NT2/D1 (cell line): ENCODE data around the gene CADPS2.

ENCODE experiments used
- DNase-seq: peaks from one replicate; pipeline ENCODE4 v3.0.0-alpha.2; 2011; ENCODE audit warnings: low read depth, low spot score
- H3K27me3 ChIP-seq: 2 replicates; pipeline ENCODE4 v1.6.0; 2011; ENCODE audit warnings: mild to moderate bottlenecking; ENCODE audit not compliant: insufficient read length, insufficient read depth
- H3K36me3 ChIP-seq: 2 replicates; pipeline ENCODE4 v1.6.1; 2011; ENCODE audit warnings: mild to moderate bottlenecking, low read length, mixed read lengths; ENCODE audit not compliant: insufficient read depth, insufficient read length
- H3K4me1 ChIP-seq: 2 replicates; pipeline ENCODE4 v1.5.1; 2011; ENCODE audit not compliant: insufficient read depth, insufficient read length
- H3K4me3 ChIP-seq: 2 replicates; pipeline ENCODE4 v1.5.1; 2011; ENCODE audit warnings: low read depth; ENCODE audit not compliant: insufficient read length
- H3K9ac ChIP-seq: 2 replicates; pipeline ENCODE4 v1.6.0; 2011; ENCODE audit warnings: low read depth; ENCODE audit not compliant: insufficient read length
- H3K9me3 ChIP-seq: 2 replicates; pipeline ENCODE4 v1.5.1; 2011; ENCODE audit warnings: mild to moderate bottlenecking, low read length; ENCODE audit not compliant: insufficient read depth
- SUZ12 ChIP-seq: IDR thresholded peaks from 2 replicates; pipeline ENCODE4 v1.6.1; 2011; ENCODE audit not compliant: insufficient read length, insufficient read depth; ENCODE audit errors: extremely low read depth
- YY1 ChIP-seq: IDR thresholded peaks from 2 replicates; pipeline ENCODE4 v1.6.1; 2011; ENCODE audit not compliant: insufficient read length, insufficient read depth
- ZNF274 ChIP-seq: IDR thresholded peaks from 2 replicates; pipeline ENCODE4 v1.6.1; 2011; ENCODE audit warnings: mild to moderate bottlenecking, low read depth, low read length

CADPS2 gene

GRCh38 chr7:122886357-122887081 is at the start of gene CADPS2:
TSS of gene CADPS2 (minus strand) at chr7:122886460. CDS start at chr7:122886337, 123 bp downstream.
- H3K9ac ChIP-seq, result peak within 1 kb of the TSS; percentile 80
- H3K4me3 ChIP-seq, result peak within 1 kb of the TSS; percentile 66
- no peak for TF ChIP-seq YY1
- TF ChIP-seq SUZ12, result no peak
- TF ChIP-seq ZNF274, result no peak
- no peaks in the 10 kb centered on the region for H3K4me1 ChIP-seq
- H3K9me3 ChIP-seq, result no peaks in the 10 kb centered on the region
- H3K27me3 ChIP-seq, result peaks cover 45% of the 10 kb centered on the region
- peak; percentile 63 for DNase-seq
- no peaks in the 10 kb centered on the region for H3K36me3 ChIP-seq

GRCh38 chr7:122935620-122936019 is 49.4 kb upstream of the CADPS2 start:
- Histone ChIP-seq H3K27me3 (no peaks in the 10 kb centered on the region), H3K9me3 (no peaks in the 10 kb centered on the region), H3K4me1 (no peaks in the 10 kb centered on the region), H3K9ac (no peak overlapping the region), H3K4me3 (no peak overlapping the region), H3K36me3 (no peaks in the 10 kb centered on the region)
- no peak for DNase-seq
- TF ChIP-seq SUZ12 (no peak), ZNF274 (no peak), YY1 (no peak)

- Histone ChIP-seq H3K4me3 (no peak overlapping the region), H3K9ac (no peak overlapping the region), H3K27me3 (no peaks in the 10 kb centered on the region), H3K36me3 (no peaks in the 10 kb centered on the region), H3K4me1 (no peaks in the 10 kb centered on the region), H3K9me3 (no peaks in the 10 kb centered on the region)
- TF ChIP-seq ZNF274 (no peak), YY1 (no peak), SUZ12 (no peak)
- DNase-seq, result no peak
Observed at GRCh38 chr7:122919643-122920181, 33.5 kb upstream of the CADPS2 start.

GRCh38 chr7:122914812-122915211 is 28.6 kb upstream of the CADPS2 start:
- no peaks in the 10 kb centered on the region for H3K36me3 ChIP-seq
- no peaks in the 10 kb centered on the region for H3K9me3 ChIP-seq
- TF ChIP-seq SUZ12, result no peak
- H3K4me3 ChIP-seq, result no peak overlapping the region
- no peaks in the 10 kb centered on the region for H3K4me1 ChIP-seq
- DNase-seq, result no peak
- H3K27me3 ChIP-seq, result no peaks in the 10 kb centered on the region
- no peak overlapping the region for H3K9ac ChIP-seq

GRCh38 chr7:122913608-122914007 is 27.3 kb upstream of the CADPS2 start:
- no peak for DNase-seq
- H3K9ac ChIP-seq, result no peak overlapping the region
- no peaks in the 10 kb centered on the region for H3K4me1 ChIP-seq
- no peaks in the 10 kb centered on the region for H3K27me3 ChIP-seq
- H3K9me3 ChIP-seq, result no peaks in the 10 kb centered on the region
- TF ChIP-seq SUZ12, result no peak
- TF ChIP-seq YY1, result no peak
- TF ChIP-seq ZNF274, result no peak
- H3K36me3 ChIP-seq, result no peaks in the 10 kb centered on the region
- H3K4me3 ChIP-seq, result no peak overlapping the region

GRCh38 chr7:122902751-122903495 is 16.7 kb upstream of the CADPS2 start:
- TF ChIP-seq SUZ12 (no peak), YY1 (no peak), ZNF274 (no peak)
- Histone ChIP-seq H3K4me3 (no peak overlapping the region), H3K36me3 (no peaks in the 10 kb centered on the region), H3K27me3 (no peaks in the 10 kb centered on the region), H3K9ac (no peak overlapping the region), H3K4me1 (no peaks in the 10 kb centered on the region), H3K9me3 (no peaks in the 10 kb centered on the region)
- no peak for DNase-seq

- no peaks in the 10 kb centered on the region for H3K4me1 ChIP-seq
- no peaks in the 10 kb centered on the region for H3K27me3 ChIP-seq
Observed at GRCh38 chr7:122901250-122901649, 15.0 kb upstream of the CADPS2 start.

More at GRCh38 chr7:122901250-122901649, 15.0 kb upstream of the CADPS2 start:
- no peak for DNase-seq
- TF ChIP-seq SUZ12, result no peak
- no peak for TF ChIP-seq ZNF274
- no peak for TF ChIP-seq YY1
- Histone ChIP-seq H3K36me3 (no peaks in the 10 kb centered on the region), H3K9ac (no peak overlapping the region), H3K4me3 (no peak overlapping the region), H3K9me3 (no peaks in the 10 kb centered on the region)
